ENCODE measurements around the gene MTA3.

- TF ChIP-seq GATA2 (IDR thresholded peaks at IDR 0.05; ENCODE audit: low read depth, low read length) (no peak), GATA3 (IDR thresholded peaks at IDR 0.05; ENCODE audit: low read depth, low read length) (no peak)
These were observed 233.7 kb downstream of the MTA3 start for GRCh38 chr2:42802150-42802549.
